ENCODE measurements around the gene ASNS. TPM values are rescaled to one million over a fixed set of nuclear protein-coding genes. Genes with fewer than 3 reads are reported as not detected.
"Not testable (repeated sequence)": the region's sequence is repeated elsewhere in the genome, so short reads cannot be mapped to it uniquely, and the experiment has no call there.

ASNS gene
- total RNA-seq, 2 donors from 2014 or later: 11.0 to 13.1 TPM

- H3K36me3 ChIP-seq: no peaks in the 10 kb centered on the region
- no peak for DNase-seq (ENCODE audit: low spot score)
- no peak overlapping the region for H3K4me3 ChIP-seq
- no peaks in the 10 kb centered on the region for H3K4me1 ChIP-seq (replicated peaks)
- WGBS: 91% methylated on average over 4 of the region's 4 CpGs
- H3K9me3 ChIP-seq: no peaks in the 10 kb centered on the region
- TF ChIP-seq POLR2A (IDR thresholded peaks at IDR 0.05) (no peak), POLR2AphosphoS5 (IDR thresholded peaks at IDR 0.05) (no peak)
- TF ChIP-seq, protein P1, sequence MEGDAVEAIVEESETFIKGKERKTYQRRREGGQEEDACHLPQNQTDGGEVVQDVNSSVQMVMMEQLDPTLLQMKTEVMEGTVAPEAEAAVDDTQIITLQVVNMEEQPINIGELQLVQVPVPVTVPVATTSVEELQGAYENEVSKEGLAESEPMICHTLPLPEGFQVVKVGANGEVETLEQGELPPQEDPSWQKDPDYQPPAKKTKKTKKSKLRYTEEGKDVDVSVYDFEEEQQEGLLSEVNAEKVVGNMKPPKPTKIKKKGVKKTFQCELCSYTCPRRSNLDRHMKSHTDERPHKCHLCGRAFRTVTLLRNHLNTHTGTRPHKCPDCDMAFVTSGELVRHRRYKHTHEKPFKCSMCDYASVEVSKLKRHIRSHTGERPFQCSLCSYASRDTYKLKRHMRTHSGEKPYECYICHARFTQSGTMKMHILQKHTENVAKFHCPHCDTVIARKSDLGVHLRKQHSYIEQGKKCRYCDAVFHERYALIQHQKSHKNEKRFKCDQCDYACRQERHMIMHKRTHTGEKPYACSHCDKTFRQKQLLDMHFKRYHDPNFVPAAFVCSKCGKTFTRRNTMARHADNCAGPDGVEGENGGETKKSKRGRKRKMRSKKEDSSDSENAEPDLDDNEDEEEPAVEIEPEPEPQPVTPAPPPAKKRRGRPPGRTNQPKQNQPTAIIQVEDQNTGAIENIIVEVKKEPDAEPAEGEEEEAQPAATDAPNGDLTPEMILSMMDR (IDR thresholded peaks at IDR 0.05): no peak
- intact Hi-C loops (cut with DNase I): no loop called here
- no peak overlapping the region for H3K27ac ChIP-seq
- H3K27me3 ChIP-seq (replicated peaks; ENCODE audit: insufficient read depth): no peaks in the 10 kb centered on the region
These were observed 12.5 kb downstream of the ASNS start for GRCh38 chr7:97859606-97860204.

DNA sequence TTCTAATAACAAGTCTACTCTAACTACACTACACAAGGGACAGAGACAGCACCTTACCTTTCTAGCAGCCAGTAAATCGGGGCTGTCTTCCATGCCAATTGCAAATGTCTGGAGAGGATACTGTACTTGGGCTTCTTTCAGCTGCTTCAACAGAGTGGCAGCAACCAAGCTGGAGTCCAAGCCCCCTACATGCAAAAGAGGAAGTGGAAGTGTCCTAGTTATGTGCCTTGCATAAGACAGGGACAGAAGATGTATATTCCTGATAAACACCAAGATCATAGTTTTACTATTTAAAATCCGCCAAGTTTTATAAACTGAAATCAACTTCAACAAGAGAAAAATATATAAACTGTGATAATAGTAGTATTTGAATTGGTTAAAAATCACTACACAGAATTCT, 14.0 kb downstream of the ASNS start:
- Histone ChIP-seq H3K4me1 (replicated peaks) (no peaks in the 10 kb centered on the region), H3K4me3 (no peak overlapping the region), H3K27ac (no peak overlapping the region), H3K27me3 (replicated peaks; ENCODE audit: insufficient read depth) (no peaks in the 10 kb centered on the region), H3K9me3 (no peaks in the 10 kb centered on the region), H3K36me3 (no peaks in the 10 kb centered on the region)
- intact Hi-C loops (cut with DNase I): no loop called here
- DNase-seq (ENCODE audit: low spot score): no peak
- 97% methylated on average over 2 of the region's 2 CpGs for WGBS
- TF ChIP-seq, protein P1 (IDR thresholded peaks at IDR 0.05): no peak
- TF ChIP-seq POLR2A (IDR thresholded peaks at IDR 0.05): no peak
- no peak for TF ChIP-seq POLR2AphosphoS5 (IDR thresholded peaks at IDR 0.05)

DNA sequence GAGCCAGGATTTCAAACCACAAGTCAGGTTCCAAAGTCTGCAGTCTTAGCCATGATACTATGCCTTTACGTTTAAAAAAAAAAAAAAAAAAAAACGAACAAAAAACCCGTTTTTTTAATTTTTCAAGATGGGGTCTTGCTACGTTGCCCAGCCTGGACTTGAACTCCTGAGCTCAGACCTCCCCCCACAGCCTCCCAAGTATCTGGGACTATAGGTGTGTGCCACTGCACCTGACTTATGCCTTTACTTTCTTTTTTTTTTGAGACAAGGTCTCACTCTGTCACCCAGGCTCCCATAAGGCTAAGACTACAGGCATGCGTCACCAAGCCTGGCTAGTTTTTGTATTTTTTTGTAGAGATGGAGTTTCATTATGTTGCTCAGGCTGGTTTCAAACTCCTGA, 14.7 kb downstream of the ASNS start:
- TF ChIP-seq, protein P1 (IDR thresholded peaks at IDR 0.05): no peak
- TF ChIP-seq POLR2A (IDR thresholded peaks at IDR 0.05) (no peak), POLR2AphosphoS5 (IDR thresholded peaks at IDR 0.05) (no peak)
- H3K27me3 ChIP-seq (replicated peaks; ENCODE audit: insufficient read depth): no peaks in the 10 kb centered on the region
- no peak for DNase-seq (ENCODE audit: low spot score)
- H3K9me3 ChIP-seq: no peaks in the 10 kb centered on the region
- no peaks in the 10 kb centered on the region for H3K36me3 ChIP-seq
- no peak overlapping the region for H3K4me3 ChIP-seq
- WGBS: 83% methylated on average over 5 of the region's 5 CpGs
- H3K27ac ChIP-seq: no peak overlapping the region
- H3K4me1 ChIP-seq (replicated peaks): no peaks in the 10 kb centered on the region
- intact Hi-C loops (cut with DNase I): no loop called here

DNA sequence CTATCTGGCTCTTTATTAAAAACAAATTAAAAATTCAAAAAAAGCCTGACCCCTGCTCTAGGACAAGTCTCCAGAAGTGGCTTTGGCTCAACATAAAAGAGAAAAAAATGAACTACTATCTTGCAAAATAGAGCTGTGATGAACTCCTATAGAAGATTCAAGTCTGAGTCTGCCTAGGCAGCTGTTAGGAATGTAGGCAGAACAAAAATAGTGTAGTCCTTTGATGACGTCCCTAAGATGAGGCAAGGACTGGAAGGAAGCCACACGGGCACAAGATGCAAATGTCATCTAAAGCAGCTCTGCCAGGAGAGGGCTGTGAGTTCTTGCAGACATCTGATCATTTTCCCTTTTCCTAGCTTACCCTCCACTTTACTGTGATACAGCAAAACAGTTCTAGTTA, 20.5 kb downstream of the ASNS start:
- intact Hi-C loops (cut with DNase I): no loop called here
- TF ChIP-seq, protein P1 (IDR thresholded peaks at IDR 0.05): no peak
- H3K4me1 ChIP-seq (replicated peaks): no peaks in the 10 kb centered on the region
- no peak overlapping the region for H3K4me3 ChIP-seq
- no peaks in the 10 kb centered on the region for H3K27me3 ChIP-seq (replicated peaks; ENCODE audit: insufficient read depth)
- no peaks in the 10 kb centered on the region for H3K36me3 ChIP-seq
- DNase-seq (ENCODE audit: low spot score): no peak
- H3K27ac ChIP-seq: no peak overlapping the region
- no peaks in the 10 kb centered on the region for H3K9me3 ChIP-seq
- 37% methylated on average over 2 of the region's 2 CpGs for WGBS

GRCh38 chr7:97850262-97851031, 21.8 kb downstream of the ASNS start:
- WGBS: 100% methylated on average over 2 of the region's 4 CpGs
- H3K4me1 ChIP-seq (replicated peaks); H3K36me3 ChIP-seq; H3K27ac ChIP-seq; H3K27me3 ChIP-seq (replicated peaks; ENCODE audit: insufficient read depth); DNase-seq (ENCODE audit: low spot score); intact Hi-C loops (cut with DNase I); H3K4me3 ChIP-seq; H3K9me3 ChIP-seq: not testable (repeated sequence)
